SHP77 (cell line): ENCODE results near the gene PTPRT.

ENCODE experiments used
- DNase-seq, 2 experiments: peaks; one replicate each; lab custom pipeline; 2025; lab: John Stamatoyannopoulos, UW

PTPRT gene

GRCh38 chr20:43189554-43190331 is at the start of gene PTPRT:
TSS of gene PTPRT (minus strand) at chr20:43189906. CDS start at chr20:43189733, 173 bp downstream.
- DNase-seq, result no peak

- no peak for DNase-seq
Measured at GRCh38 chr20:43238833-43239232, 49.1 kb upstream of the PTPRT start.

GRCh38 chr20:43238266-43238665 is 48.6 kb upstream of the PTPRT start:
- no peak for DNase-seq

- no peak for DNase-seq
Measured at GRCh38 chr20:43237651-43238168, 48.0 kb upstream of the PTPRT start.

GRCh38 chr20:43235998-43236397 is 46.3 kb upstream of the PTPRT start:
- DNase-seq, result no peak

- DNase-seq, result no peak
Measured at GRCh38 chr20:43231829-43232228, 42.1 kb upstream of the PTPRT start.

- no peak for DNase-seq
Measured at GRCh38 chr20:43229696-43230095, 40.0 kb upstream of the PTPRT start.

- DNase-seq, result no peak
Measured at GRCh38 chr20:43220612-43221011, 30.9 kb upstream of the PTPRT start.

- no peak for DNase-seq
Measured at GRCh38 chr20:43210901-43211300, 21.2 kb upstream of the PTPRT start.

- DNase-seq, result no peak
Measured at GRCh38 chr20:43209831-43210230, 20.1 kb upstream of the PTPRT start.

GRCh38 chr20:43205699-43206098 is 16.0 kb upstream of the PTPRT start:
- DNase-seq, result no peak

- DNase-seq, result no peak
Measured at GRCh38 chr20:43202100-43202499, 12.4 kb upstream of the PTPRT start.

GRCh38 chr20:43198607-43199006 is 8.9 kb upstream of the PTPRT start:
- DNase-seq, result no peak

GRCh38 chr20:43196243-43196642 is 6.5 kb upstream of the PTPRT start:
- DNase-seq, result no peak

- DNase-seq, result no peak
Measured at GRCh38 chr20:43194137-43194536, 4.4 kb upstream of the PTPRT start.

- DNase-seq, result no peak
Measured at GRCh38 chr20:43193443-43193842, 3.7 kb upstream of the PTPRT start.

GRCh38 chr20:43191946-43192863 is 2.5 kb upstream of the PTPRT start:
- DNase-seq, result no peak

- DNase-seq, result no peak
Measured at GRCh38 chr20:43191143-43191542, 1.4 kb upstream of the PTPRT start.

- no peak for DNase-seq
Measured at GRCh38 chr20:43190332-43190953, 737 bp upstream of the PTPRT start.

- DNase-seq, result no peak
Measured at GRCh38 chr20:43188861-43189553, 699 bp downstream of the PTPRT start.

GRCh38 chr20:43188234-43188653 is 1.5 kb downstream of the PTPRT start:
- DNase-seq, result no peak
